ENCODE data around the gene VWCE. TPM values are rescaled to one million over a fixed set of nuclear protein-coding genes. Genes with fewer than 3 reads are reported as not detected.

The VWCE gene
- total and polyA plus RNA-seq, 9 of the 15 experiments (the other 6 are each of a cell fraction or from before 2014, with no cell fraction given) = 0.06 to 1.6 (median 0.63) TPM; not detected in 1

DNA sequence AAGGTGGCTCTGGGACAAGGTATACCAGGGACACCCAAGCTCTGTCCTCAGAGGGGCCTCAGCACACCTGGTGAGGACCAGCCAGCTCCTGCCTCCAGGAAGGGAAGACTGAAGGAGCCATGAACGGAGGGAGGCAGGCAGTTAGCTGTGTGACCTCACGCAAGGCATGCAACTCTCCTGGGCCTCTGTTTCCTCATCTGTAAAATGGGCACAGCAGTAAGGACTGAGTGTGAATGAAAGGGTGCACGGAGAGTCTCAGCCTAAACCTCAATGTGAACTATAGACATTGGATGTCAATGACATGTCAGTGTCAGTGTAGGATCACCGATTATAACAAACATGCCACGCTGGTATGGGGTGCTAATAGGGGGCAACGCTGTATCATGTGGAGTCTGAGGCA lies 35.8 kb downstream of the VWCE start:
- H3K9me3 ChIP-seq (replicated peaks; ENCODE audit: control insufficient read depth, insufficient read depth, low read depth, low read length) = no peaks in the 10 kb centered on the region
- no peak overlapping the region for H2AFZ ChIP-seq (ENCODE audit: low read depth, low read length)
- DNase-seq (ENCODE audit: extremely low read depth in 1 of 4, low spot score in 3 of 4) (peak in 1 of 4 experiments; percentile 3), ATAC-seq (no peak), FAIRE-seq (no peak)
- no peaks in the 10 kb centered on the region for H3K27me3 ChIP-seq (ENCODE audit: control insufficient read depth in 2 of 2, insufficient read depth in 2 of 2, low read length in 2 of 2)
- H3K27ac ChIP-seq (ENCODE audit: extremely low read depth, low read depth, low read length) = no peak overlapping the region
- 0 out of 4 replicates have a peak overlapping the region, but pooled peaks of 1 of the 2 experiments have one; percentile 19 for H3K9ac ChIP-seq (ENCODE audit: insufficient read depth in 1 of 2, low read depth in 2 of 2, low read length in 2 of 2)
- WGBS (ENCODE audit: insufficient coverage, low coverage, missing lambda C conversion rate) = 69% methylated on average over 5 of the region's 6 CpGs
- in situ Hi-C loops (cut with MboI) (loop anchor here (5.0 kb wide), 1 partner anchor 128 kb away; no protein-coding TSS in a partner anchor), intact Hi-C loops (cut with micrococcal nuclease) (loop anchor here (5.0 kb wide), 2 partner anchors 43 to 73 kb away; partner anchors contain the start of genes DDB1 and TKFC)
- no peak overlapping the region for H3K4me3 ChIP-seq
- no peaks in the 10 kb centered on the region for H4K20me1 ChIP-seq (replicated peaks; ENCODE audit: control insufficient read depth, insufficient read depth, low read length)
- ChIA-PET POLR2A (interaction anchor here (0.6 to 1.1 kb wide), 2 partner anchors 102 to 117 kb away, joined by 3 read pairs; no protein-coding TSS in a partner anchor), CTCF (ENCODE audit: low intra/inter-chr PET ratio) (no interaction called here)
- no peak overlapping the region for H3K4me2 ChIP-seq (ENCODE audit: insufficient read depth, low read length)
- peaks cover 0 to 14% of the 10 kb centered on the region in 2 experiments; a peak in 2 of 5 replicates for H3K4me1 ChIP-seq (replicated peaks in 1 of 2; ENCODE audit: control insufficient read depth in 2 of 2, insufficient read depth in 2 of 2, low read length in 2 of 2)
- no peaks in the 10 kb centered on the region for H3K9me1 ChIP-seq (ENCODE audit: control insufficient read depth, insufficient read depth, low read length)
- no peaks in the 10 kb centered on the region for H3K79me2 ChIP-seq (ENCODE audit: control insufficient read depth, insufficient read depth, low read length)
- no TSS peak for BruUV-seq (replicated peaks)
- H3K36me3 ChIP-seq (ENCODE audit: control insufficient read depth, insufficient read depth, low read length) = no peaks in the 10 kb centered on the region
- TF ChIP-seq, protein P1, sequence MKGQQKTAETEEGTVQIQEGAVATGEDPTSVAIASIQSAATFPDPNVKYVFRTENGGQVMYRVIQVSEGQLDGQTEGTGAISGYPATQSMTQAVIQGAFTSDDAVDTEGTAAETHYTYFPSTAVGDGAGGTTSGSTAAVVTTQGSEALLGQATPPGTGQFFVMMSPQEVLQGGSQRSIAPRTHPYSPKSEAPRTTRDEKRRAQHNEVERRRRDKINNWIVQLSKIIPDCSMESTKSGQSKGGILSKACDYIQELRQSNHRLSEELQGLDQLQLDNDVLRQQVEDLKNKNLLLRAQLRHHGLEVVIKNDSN (CRISPR knock-in tag; IDR thresholded peaks at IDR 0.05) = no peak
- TF ChIP-seq ADNP (tag; IDR thresholded peaks at IDR 0.05) = peak; percentile 58; the same call in 1 of the 2 replicates
- no peak for TF ChIP-seq ZNF121 (CRISPR knock-in tag; conservative IDR thresholded peaks at IDR 0.05)
- TF ChIP-seq ASH1L (IDR thresholded peaks at IDR 0.05; ENCODE audit: borderline replicate concordance, low read depth, partially characterized antibody) = no peak
- TF ChIP-seq, protein P2, sequence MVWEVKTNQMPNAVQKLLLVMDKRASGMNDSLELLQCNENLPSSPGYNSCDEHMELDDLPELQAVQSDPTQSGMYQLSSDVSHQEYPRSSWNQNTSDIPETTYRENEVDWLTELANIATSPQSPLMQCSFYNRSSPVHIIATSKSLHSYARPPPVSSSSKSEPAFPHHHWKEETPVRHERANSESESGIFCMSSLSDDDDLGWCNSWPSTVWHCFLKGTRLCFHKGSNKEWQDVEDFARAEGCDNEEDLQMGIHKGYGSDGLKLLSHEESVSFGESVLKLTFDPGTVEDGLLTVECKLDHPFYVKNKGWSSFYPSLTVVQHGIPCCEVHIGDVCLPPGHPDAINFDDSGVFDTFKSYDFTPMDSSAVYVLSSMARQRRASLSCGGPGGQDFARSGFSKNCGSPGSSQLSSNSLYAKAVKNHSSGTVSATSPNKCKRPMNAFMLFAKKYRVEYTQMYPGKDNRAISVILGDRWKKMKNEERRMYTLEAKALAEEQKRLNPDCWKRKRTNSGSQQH (CRISPR knock-in tag; IDR thresholded peaks at IDR 0.05) = no peak
- peak; percentile 56 to 83 for TF ChIP-seq KDM1A (IDR thresholded peaks at IDR 0.05)
- TF ChIP-seq RBM25 (IDR thresholded peaks at IDR 0.05; ENCODE audit: low read depth, low read length, severe bottlenecking) = peak; percentile 94
- no peak for TF ChIP-seq KAT8 (IDR thresholded peaks at IDR 0.05; ENCODE audit: low read depth)
- 0 out of 2 replicates have a peak, but pooled peaks have one; percentile 21 for TF ChIP-seq CBX1 (IDR thresholded peaks at IDR 0.05; ENCODE audit: low read depth)
- 0 out of 2 replicates have a peak, but pooled peaks have one; percentile 64 for TF ChIP-seq PTBP1 (IDR thresholded peaks at IDR 0.05; ENCODE audit: low read depth, low read length)
- no peak for TF ChIP-seq ZNF217 (CRISPR knock-in tag; IDR thresholded peaks at IDR 0.05)
- no peak for TF ChIP-seq ZBTB8A (IDR thresholded peaks at IDR 0.05; ENCODE audit: partially characterized antibody)
- TF ChIP-seq TEAD1 (CRISPR knock-in tag; IDR thresholded peaks at IDR 0.05) = no peak
- no peak for TF ChIP-seq JUNB (CRISPR knock-in tag; conservative IDR thresholded peaks at IDR 0.05)
- TF ChIP-seq SIN3B (IDR thresholded peaks at IDR 0.05; ENCODE audit: low read depth) = no peak
- peak; percentile 76; the same call in 1 of the 2 replicates for TF ChIP-seq SMARCA5 (IDR thresholded peaks at IDR 0.05)
- no peak for TF ChIP-seq HMG20B (CRISPR knock-in tag; IDR thresholded peaks at IDR 0.05)
- TF ChIP-seq, protein P3, sequence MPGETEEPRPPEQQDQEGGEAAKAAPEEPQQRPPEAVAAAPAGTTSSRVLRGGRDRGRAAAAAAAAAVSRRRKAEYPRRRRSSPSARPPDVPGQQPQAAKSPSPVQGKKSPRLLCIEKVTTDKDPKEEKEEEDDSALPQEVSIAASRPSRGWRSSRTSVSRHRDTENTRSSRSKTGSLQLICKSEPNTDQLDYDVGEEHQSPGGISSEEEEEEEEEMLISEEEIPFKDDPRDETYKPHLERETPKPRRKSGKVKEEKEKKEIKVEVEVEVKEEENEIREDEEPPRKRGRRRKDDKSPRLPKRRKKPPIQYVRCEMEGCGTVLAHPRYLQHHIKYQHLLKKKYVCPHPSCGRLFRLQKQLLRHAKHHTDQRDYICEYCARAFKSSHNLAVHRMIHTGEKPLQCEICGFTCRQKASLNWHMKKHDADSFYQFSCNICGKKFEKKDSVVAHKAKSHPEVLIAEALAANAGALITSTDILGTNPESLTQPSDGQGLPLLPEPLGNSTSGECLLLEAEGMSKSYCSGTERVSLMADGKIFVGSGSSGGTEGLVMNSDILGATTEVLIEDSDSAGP (CRISPR knock-in tag; IDR thresholded peaks at IDR 0.05) = no peak
- TF ChIP-seq CBX3 (IDR thresholded peaks at IDR 0.05; ENCODE audit: borderline replicate concordance in 1 of 2, low read length in 2 of 2) = 0 out of 3 replicates have a peak, but pooled peaks of 1 of the 2 experiments have one; percentile 55
- TF ChIP-seq RBBP5 (IDR thresholded peaks at IDR 0.05; ENCODE audit: borderline replicate concordance, insufficient read depth, low read length, poor library complexity, severe bottlenecking) = no peak
